Dedifferentiated amniotic fluid mesenchymal stem cell (primary cell): Measurements from ENCODE around the gene LRBA.
"Not testable (repeated sequence)": the region's sequence is repeated elsewhere in the genome, so short reads cannot be mapped to it uniquely, and the experiment has no call there.

ENCODE experiments used
- DNase-seq: peaks from one replicate; pipeline ENCODE4 v3.0.0-alpha.2; 2016; ENCODE audit errors: extremely low spot score

LRBA gene

DNA sequence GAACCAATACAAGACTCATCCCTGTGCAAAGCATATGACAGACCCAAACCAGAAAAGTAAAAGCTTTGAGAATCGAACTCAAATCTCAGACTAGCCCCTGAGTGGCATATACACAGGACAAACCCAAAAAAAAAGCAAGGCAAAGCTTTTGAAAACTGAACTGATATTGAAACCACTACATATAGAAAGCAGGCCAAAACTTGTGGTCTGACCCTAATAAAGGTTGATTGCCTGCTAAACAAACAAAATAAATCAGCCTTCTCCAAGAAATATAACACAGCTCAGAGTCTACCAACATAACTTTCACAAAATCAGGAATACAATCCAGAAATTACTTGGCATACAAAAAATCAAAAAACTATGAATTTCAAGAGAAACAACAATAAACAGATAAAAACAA lies 40.3 kb downstream of the LRBA start:
- DNase-seq = no peak

DNA sequence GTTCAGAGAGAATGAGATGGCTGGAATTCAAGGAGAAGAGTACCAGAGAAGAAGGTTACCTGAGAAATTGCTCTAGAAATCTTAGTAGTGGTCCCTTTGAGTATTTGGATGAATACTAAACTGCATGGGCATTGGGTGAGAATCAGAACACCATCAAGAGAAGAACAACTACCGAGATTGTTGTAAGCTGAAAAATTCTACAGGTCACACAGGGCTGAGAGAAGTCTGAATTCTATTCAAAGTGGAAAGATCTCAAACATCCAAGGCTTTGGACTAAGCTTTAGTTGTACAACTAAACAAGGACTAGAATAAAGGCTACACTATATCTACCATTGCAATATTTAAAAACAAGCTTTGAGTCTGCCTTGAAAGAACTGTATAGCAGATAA lies 40.8 kb downstream of the LRBA start:
- no peak for DNase-seq

DNA sequence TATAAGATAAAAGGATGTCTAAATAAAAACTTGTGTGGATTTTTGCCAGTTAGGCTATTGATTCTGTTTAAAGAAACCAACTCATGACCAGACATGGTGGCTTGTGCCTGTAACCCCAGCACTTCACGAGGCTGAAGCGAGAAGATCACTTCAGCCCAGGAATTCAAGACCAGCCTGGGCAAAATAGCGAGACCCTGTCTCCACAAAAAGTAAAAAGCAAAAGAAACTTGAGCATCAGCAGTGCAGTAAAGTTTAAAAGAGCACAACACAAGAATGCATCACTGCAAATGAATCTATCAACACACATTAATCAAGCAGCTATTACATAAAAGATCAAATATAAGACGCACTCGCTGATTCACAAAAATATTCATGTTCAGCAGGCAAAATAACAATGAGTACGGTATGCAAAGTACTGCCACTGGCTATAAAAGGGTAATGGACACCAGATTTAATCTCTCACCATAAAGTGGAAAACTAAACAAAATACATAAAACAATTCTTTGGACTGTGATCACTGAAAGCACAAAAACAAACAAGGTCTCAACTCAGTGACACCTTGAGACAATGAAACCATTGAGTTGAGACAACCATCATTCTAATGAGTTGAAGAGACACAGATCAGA lies 41.3 kb downstream of the LRBA start:
- DNase-seq = no peak

DNA sequence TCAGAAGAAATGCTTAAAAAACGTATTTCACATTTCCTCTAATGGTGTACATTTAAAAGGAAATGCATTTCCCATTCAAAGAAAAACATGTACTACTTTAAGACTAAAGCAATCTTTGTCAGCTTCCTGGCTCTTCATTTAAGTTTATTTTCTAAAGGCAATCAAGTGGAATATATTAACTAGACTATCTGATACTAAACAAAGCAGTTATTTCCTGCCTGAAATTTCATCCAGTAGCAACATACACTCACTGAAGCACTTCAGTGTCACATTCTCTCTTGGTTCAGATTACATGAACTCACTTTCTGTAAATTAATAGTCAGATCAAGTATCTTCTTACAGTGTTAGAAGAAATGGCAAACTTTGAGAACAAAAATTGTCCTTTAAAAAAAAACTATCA lies 42.5 kb downstream of the LRBA start:
- no peak for DNase-seq

DNA sequence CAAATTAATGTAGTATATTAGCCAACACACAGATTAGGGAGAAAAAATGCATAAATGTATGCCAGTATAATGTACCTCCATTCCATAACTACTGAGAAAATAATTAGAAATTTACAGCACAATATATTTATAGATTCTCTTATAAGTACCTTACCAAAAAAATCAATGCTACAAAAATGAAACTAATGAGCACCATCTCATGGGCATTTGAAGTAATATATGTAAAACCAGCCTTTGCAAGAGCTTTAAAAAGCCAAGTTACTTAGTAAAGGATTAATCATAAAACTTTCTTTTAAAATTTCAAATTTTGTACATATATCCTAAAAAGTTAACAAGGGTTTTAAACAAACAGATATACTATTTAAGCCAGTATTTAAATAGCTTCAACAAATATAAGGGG lies 43.2 kb downstream of the LRBA start:
- no peak for DNase-seq

DNA sequence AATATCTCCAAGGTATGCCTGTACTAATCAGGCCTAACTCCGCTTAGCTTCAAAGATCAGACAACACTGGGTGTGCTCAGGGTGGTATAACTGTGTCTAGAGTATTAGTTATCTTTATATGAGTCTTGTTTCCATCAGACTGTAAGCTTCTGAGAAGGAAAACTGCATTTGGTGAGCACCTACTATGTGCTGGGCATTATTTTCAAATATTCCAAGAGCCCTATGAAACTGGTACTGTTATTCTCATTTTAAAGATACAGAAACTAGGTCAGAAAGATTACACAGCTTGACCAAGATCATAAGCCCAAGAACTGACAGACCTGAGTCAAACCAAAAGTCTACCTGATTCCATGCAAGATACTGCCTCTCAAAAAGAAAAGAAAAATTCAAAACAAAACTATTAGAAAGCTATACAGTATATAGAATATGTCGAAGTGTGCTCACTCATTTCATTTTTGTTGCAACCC lies 44.4 kb downstream of the LRBA start:
- no peak for DNase-seq

DNA sequence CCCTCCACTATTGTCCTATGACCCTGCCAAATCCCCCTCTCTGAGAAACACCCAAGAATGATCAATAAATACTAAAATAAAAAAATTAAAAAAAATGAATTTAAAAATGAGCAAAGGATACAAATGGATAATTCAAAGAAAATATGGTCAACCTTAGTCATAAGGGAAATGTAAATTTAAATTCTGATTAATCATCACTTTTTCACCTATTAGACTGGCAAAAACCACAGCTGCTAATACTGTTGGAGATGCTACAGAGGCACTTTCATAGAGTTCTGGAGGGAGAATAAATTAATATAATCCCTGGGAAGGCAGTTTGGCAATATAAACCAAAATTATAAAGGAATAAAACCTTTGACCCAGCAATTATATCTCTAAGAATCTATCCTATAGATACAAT lies 50.3 kb downstream of the LRBA start:
- DNase-seq = no peak

DNA sequence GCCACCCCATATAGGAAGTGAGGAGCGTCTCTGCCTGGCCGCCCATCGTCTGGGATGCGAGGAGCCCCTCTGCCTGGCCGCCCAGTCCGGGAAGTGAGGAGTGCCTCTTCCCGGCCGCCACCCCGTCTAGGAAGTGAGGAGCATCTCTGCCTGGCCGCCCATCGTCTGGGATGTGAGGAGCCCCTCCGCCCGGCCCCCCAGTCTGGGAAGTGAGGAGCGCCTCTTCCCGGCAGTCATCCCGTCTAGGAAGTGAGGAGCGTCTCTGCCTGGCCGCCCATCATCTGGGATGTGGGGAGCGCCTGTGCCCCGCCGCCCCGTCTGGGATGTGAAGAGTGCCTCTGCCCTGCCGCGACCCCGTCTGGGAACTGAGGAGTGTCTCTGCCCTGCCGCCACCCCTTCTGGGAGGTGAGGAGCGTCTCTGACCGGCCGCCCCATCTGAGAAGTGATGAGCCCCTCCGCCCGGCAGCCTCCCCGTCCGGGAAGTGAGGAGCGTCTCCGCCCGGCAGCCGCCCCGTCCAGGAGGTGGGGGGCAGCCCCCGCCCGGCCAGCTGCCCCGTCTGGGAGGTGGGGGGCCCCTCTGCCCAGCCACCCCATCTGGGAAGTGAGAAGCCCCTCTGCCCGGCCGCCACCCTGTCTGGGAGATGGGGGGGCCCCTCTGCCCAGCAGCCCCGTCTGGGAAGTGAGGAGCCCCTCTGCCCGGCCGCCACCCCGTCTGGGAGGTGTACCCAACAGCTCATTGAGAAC lies 51.3 kb downstream of the LRBA start:
- DNase-seq = not testable (repeated sequence)

DNA sequence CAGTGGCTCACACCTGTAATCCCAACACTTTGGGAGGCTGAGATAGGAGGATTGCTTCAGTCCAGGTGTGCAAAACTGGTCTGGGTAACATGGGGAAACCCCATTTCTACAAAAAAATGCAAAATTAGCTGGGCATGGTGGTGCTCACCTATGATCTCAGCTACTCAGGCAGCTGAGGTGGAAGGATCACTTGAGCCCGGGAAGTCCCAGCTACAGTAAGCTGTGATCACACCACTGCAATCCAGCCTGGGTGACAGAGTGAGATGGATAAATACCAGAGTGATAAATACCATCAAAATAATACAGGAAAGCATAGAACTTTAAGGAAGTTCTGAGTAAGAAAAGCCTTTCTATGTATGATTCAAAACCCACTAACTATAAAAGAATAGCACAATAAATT lies 52.8 kb downstream of the LRBA start:
- DNase-seq = no peak

DNA sequence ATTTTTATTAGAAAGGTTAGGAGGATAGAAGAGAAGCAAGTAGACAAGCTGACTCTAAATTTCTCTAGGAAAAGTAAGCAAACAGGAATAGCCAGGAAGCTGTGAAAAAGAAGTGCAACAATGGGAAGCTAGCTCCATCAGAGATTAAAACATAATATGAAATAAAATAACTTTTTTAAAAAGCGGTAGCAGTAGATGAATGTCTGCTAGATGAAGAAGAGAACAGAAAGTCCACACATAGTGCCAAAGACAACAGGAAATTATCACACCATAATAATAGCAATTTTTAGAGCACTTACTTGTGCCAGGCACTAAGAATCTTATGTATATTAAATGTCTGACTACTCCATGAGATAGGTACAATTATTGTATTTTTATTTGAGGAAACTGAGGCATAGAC lies 53.5 kb downstream of the LRBA start:
- DNase-seq = no peak

DNA sequence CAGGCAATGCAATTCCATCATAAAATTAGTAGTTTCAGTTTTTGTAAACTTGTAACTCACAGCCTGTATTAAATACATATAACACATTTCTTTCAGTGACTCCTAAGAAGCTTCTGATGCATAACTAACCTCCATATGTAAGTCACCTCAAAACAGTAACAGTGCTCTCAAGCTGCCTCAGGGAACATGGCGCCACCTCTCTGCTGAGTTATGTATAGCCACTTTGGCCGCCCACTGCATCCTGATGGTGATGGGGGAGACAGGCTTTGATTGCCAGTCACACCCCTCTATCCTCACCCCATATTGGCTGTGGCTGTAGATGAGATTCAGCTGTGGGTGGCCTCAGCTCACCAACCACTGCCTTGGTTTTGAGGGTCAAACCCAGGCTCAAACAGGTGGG lies 54.3 kb downstream of the LRBA start:
- no peak for DNase-seq

DNA sequence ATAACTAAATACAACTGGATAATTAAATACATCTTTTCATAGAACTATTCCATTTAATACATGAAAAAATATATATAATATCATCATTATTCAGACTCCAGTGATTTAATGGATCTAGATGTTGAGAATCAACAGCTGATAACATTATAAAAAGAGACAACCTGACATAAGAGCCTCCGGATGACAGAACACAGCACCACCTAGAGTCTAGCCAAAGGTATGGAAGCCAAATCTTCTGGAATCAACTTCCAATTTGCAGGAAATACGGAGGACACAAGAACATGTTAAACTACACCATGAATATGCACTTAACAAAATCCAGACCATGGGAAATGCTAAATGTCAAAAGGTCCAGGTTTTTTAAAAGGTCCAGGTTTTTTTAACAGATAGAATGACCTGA lies 55.0 kb downstream of the LRBA start:
- DNase-seq = no peak

DNA sequence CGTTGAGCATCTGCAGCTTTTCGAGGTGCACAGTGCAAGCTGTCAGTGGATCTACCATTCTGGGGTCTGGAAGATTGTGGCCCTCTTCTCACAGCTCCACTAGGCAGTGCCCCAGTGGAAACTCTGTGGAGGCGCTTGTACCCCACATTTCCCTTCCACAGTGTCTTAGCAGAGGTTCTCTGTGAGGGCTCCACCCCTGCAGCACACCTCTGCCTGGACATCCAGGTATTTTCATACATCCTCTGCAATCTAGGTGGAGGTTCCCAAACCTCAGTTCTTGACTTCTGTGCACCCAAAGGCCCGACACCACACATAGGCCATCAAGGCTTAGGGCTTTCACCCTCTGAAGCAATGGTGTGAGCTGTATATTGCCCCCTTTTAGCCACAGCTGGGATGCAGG lies 57.1 kb downstream of the LRBA start:
- DNase-seq = not testable (repeated sequence)

DNA sequence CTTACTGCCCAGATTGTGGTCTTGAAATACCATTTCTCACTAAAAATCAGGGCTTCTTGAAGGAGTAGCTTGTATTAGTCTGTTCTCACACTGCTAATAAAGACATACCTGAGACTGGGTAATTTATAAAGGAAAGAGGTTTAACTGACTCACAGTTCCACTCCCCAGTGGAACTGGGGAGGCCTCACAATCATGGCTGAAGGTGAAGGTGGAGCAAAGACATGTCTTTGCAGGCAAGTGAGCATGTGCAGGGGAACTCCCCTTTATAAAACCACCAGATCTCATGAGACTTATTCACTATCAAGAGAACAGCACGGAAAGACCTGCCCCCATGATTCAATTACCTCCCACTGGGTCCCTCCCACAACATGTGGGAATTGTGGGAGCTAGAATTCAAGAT lies 58.0 kb downstream of the LRBA start:
- not testable (repeated sequence) for DNase-seq

DNA sequence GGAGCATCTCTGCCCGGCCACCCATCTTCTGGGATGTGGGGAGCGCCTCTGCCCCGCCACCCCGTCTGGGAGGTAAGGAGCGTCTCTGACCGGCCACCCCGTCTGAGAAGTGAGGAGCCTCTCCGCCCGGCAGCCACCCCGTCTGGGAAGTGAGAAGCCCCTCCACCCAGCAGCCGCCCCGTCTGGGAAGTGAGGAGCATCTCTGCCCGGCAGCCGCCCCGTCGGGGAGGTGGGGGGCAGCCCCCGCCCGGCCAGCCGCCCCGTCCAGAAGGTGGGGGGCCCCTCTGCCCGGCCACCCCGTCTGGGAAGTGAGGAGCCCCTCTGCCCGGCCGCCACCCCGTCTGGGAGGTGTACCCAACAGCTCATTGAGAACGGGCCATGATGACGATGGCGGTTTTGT lies 61.2 kb downstream of the LRBA start:
- DNase-seq = not testable (repeated sequence)

DNA sequence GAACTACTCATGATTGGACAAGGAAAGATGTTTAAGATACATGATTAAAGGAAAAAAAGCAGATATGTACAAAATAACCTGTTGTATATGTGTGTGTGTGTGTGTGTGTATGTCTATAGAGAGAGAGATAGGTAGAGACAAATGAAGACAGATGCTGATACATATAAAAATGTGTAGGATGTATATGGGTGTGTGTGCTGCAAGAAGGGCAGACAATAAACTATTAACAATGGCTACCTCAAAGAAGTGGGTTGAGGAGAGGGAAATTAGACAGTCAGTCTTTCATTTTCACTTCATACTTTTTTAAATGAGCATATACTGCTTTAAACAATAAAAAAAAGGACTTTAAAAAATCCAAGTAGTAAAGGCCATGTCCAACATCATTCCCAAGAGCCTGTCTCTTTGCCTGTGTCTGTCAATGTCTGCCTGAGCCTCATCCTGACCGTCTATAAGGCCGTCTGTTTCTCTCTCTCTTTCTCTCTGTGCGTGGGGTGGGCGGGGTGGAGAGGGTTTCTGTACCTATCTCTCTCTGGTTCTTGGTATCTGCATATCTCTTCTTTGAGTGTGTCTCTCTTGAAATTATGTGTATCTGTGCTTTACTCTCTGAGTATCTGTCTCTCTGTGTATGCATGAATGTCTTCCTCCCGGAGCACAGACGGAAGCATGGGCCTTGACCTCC lies 62.8 kb downstream of the LRBA start:
- DNase-seq = no peak

DNA sequence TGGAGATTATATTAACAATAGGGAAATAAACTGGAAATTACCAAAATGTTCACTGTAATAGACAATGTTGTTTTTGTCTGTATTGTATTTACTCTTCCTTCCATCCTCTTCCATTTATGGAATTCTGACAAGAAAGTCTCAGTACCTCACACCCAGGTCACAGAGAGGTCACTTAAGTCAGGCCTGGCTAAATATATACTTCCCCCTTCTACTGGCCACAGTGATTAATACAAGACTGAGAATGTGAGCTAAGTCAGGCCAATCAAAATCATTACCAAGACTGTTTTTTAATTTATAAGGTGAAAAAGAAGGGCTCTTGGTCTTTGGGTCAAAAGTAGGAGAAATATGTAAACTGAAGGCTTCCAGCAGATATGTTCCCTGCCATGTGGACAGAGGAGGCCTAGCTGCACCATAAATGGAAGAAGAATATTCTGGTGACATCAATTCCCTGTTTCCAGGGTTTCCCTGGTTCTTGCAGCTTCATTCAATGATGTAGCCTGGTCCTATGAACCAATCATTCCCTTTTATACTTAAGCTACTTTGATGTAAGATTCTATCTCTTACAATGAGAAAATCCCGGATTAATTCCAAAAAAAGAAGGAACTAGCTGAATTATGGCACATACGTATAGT lies 64.3 kb downstream of the LRBA start:
- no peak for DNase-seq

DNA sequence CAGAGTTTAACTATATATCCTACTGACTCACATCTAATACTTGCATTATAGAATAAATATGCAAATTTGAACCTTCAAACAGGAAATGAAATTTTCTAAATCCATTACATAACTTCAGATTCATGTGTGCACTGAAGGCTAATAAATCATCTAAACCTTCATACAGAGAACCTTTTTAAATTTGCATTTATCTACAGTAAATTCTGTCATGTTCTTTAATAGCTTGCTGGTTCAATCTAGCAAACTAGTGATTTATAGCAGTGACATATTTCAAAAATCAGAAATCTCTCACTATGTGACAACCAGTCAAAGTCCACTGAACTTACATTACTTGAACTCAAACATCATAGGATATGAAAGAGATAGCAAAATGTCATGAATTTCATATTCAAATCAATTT lies 65.1 kb downstream of the LRBA start:
- no peak for DNase-seq

DNA sequence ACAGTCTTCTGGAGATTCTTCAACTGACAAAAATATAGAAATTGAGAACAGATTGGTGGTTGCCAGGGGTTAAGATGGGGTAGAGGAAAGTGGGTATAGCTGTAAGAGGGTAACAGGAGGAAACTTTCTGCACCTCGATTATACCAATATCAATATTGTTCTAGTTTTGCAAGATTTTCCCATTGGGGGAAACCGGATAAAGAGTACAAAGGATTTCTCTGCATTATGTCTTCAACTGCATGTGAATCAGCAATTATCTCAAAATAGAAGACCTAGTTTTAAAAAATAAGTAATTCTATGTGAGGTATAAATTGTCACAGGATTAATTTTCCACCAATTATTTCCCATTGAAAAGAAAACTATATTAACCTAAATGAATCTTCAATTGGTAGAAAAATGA lies 65.7 kb downstream of the LRBA start:
- DNase-seq = no peak

DNA sequence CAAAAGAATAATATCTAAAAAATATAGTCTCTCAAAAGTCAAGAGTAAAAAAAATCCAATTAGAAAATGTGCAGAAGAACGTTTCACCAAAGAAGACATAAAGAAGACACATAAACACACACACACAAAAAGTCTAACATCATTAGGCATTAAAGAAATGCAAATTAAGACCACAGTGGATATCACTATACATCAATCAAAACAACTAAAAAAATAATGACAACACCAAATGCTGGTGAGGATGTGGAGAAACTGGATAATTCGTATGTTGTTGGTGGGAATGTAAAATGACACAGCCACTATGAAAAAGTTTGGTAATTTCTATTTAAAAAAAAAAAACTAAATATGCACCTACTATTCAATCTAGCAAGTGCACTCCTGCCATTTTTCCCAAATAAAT lies 66.4 kb downstream of the LRBA start:
- DNase-seq = no peak

DNA sequence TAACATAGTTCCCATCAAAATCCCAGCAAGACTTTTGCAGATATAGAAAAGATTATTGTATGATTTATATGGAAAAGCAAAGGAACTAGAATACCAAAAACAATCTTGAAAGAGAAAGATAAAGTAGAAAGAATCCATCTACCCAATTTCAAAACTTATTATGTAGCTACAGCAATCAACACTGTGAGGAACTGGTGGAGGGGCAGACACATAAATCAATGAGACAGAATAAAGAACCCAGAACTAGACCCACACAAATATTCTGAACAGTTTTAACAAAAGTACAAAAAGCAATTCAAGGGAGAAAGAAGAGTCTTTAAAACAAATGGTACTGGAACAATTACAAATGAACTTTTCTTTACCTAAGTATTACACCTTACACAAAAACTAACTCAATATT lies 67.0 kb downstream of the LRBA start:
- DNase-seq = no peak

DNA sequence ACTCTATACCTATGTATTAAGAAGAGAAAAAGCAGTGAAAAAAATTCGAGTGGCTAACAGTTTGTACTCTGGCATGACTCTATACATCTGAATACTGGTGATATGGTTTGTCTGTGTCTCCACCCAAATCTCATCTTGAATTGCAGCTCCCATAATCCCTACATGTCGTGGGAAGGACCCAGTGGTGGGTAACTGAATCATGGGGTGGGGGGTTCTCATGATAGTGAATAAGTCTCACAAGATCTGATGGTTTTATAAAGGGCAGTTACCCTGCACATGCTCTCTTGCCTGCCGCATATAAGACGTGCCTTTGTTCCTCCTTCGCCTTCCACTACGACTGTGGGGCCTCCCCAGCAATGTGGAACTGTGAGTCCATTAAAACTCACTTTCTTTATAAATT lies 70.4 kb downstream of the LRBA start:
- no peak for DNase-seq

DNA sequence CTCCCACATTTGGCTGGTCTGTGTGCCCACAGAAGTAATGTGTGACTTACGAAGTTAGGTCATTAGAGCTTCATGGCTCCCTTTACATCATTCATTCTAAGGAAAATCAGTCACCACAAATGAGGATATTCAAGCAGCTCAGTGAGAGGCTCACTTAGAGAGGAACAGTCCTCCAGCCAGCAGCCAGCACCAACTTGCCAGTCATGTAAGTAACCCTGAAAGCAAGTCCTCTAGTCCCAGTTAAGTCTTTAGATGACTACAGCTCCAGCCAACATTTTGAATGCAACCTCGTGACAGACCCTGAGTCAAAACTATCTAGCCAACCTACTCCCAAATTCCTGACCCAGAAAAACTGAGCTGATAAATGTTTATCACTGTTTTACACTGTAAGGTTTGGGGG lies 71.3 kb downstream of the LRBA start:
- DNase-seq = no peak
